Subcutaneous adipose tissue (tissue), 4 donors: ENCODE measurements around the gene MID1. TPM values are rescaled to one million over a fixed set of nuclear protein-coding genes. Genes with fewer than 3 reads are reported as not detected.

ENCODE experiments used
- total RNA-seq, 4 donors: library from RNA; depleted of rRNA; stranded (reverse); fragments of >200 nt; gene quantifications; one replicate each; pipeline ENCODE4 v1.1.0, GENCODE V29; 2016
- TF ChIP-seq, protein P1 (sequence below): fragments of 450-650 bp; IDR thresholded peaks from one replicate; pipeline ENCODE4 v1.5.1; 2016; ENCODE audit warnings: low read depth, mild to moderate bottlenecking, control low read depth, antibody characterized with exemption, moderate library complexity

MID1 gene
- total RNA-seq, 4 donors from 2014 or later, result 5.9 to 11.1 (median 8.6) TPM

DNA sequence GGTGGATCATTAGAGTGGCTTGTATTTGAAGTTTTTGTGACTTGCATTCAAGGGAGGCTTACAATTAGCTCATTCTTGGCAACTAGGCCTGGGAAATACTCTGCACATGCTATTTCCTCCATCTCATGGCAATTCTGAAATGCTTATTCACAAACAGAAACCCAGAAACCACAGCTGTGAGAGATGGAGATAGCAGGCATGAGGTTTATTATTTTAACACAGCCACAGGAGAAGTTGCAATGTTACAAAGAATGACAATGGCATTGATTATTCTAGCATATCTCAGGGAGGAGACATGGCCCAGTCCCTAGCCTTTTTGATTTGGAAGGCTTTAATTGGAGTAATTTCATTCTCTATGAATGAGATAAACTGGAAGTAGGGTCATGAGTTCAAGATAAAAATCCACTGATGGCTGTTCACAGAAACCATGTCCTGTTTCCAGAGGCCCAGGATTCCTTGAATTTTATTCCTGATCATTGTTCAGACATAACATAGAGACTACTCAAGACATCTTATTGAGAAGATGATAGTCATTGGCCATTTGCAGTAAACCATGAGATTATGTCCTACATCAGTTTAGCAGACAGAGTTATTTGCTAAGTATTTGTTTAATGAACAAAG is 123.9 kb downstream of the MID1 start:
- TF ChIP-seq, protein P1, sequence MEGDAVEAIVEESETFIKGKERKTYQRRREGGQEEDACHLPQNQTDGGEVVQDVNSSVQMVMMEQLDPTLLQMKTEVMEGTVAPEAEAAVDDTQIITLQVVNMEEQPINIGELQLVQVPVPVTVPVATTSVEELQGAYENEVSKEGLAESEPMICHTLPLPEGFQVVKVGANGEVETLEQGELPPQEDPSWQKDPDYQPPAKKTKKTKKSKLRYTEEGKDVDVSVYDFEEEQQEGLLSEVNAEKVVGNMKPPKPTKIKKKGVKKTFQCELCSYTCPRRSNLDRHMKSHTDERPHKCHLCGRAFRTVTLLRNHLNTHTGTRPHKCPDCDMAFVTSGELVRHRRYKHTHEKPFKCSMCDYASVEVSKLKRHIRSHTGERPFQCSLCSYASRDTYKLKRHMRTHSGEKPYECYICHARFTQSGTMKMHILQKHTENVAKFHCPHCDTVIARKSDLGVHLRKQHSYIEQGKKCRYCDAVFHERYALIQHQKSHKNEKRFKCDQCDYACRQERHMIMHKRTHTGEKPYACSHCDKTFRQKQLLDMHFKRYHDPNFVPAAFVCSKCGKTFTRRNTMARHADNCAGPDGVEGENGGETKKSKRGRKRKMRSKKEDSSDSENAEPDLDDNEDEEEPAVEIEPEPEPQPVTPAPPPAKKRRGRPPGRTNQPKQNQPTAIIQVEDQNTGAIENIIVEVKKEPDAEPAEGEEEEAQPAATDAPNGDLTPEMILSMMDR, result no peak

DNA sequence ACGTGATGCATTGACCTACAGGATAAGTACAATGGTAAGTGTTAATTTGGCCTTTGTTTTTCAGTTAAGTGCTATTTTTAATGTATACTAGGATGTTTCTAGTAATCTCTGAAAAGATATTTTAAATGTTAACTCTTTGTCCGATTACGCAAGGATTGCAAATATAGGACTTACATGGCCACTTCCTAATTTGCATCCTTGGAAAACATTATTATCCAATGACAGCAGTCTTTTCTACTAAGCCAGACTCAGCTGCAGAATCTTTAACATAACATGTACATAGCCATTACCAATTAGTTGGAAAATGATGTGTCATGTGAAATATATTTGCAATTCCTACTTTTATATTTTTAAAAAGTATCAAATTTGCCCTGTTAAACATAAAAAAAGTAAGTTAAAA is 124.7 kb downstream of the MID1 start:
- TF ChIP-seq, protein P1, result no peak

DNA sequence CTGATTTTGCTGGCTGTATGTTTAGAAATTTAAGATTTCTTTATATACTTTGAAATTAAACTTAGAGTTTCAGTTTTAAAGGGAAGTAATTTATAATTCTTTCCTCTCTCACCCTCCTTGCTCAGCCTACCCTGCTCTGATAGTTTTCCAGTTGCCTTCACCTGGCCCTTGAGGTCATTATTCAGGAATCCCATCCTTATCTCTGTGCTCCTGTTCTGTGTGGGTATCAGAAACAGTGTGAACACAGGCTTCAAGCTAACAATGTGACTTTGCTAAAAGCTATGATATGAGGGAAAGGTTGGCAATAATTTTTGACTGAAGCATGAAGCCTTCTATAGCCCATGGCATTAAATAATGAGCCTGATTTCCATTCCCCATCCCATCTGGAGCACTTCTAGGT is 128.1 kb downstream of the MID1 start:
- TF ChIP-seq, protein P1, result no peak

DNA sequence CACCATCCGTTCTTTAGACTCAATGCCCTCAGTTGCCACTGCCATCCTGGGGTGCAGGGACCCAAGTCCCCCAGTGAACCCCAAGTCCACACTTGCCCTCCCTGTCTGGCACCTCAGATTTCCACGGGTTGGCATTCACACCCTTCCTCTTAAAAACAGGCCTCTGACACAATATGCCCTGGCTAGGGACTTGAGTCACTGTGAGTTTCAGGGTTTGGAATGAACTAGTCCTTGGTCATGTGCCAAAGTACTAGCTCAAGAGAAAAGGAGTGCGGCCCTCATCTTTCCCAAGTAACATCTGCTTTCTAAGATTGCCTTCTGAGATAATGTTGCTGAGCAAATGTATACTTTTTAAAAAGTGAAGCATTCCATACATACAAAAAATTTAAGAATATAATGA is 134.0 kb downstream of the MID1 start:
- TF ChIP-seq, protein P1, result no peak

DNA sequence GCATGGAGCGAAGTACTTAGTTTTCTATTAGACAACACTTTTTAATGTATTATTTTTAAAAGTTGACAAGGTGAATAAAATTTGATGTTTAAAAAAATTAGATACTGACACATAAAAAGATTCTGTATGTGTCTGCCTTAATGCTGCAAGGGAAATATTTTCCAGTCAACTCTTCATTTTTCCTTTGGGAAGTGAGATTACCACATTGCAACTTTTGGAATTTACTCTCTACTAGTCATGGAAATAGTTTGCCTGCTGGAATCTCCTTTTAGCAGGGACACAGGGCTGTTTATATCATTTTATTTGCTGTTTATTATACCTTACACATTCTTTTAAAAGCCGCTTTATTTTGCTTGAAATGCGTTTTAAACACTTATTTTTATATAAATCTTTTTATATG is 135.1 kb downstream of the MID1 start:
- TF ChIP-seq, protein P1, result no peak

DNA sequence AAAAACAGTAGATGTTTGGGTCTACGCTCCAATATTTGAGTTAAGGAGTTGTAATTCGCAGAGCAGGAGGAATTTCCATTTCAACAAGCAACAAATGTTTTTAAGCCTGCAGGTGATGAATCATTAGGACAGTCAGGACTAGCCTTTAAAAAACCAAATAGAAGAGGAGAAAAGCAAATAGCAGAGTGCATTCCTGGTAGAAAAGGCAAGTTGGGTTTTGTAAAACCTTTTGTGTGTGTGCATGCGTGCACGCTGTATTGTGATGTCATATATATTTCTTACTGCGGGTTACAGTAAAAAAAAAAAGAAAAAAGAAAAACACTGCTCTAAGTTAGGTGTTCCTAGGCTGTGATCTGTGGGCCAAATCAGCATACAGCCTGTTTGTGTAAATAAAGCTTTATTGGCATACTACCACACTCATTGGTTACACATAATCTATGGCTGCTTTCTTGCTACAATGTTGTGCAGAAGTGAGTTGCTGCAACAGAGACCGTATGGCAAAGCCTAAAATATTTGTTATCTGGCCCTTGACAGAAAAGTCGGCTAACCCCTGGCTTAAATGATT is 135.6 kb downstream of the MID1 start:
- TF ChIP-seq, protein P1, result no peak

DNA sequence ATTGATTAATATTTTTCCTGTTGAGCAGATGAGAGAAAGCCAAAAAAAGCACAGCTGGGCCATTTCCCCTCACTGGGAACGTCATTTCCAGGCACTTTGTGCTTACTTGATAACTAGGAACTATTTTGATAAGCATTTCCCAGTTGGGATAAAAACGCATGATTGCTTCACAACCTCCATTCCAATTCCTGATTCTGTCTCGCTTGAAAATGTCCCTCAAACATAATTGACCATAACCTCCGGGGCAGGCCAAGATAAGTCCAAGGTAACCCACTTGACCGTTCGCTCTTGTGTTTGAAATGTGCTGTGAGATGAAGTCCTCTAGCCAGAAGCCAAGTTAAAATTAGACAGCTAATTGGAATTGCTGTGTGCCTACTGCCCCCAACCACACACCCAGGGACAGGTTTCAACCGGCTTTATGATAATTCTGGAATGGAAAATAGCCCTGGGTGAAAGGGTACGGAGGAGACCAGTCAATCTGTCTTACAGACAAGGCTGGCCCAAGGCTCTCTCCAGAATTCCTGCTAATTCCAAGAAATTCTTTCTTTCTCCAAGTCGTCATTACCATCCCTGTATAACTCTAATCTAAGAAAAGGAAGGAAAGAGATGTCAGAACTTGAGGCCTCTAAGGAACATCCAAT is 137.1 kb downstream of the MID1 start:
- TF ChIP-seq, protein P1, result no peak
